Left ventricle myocardium inferior (tissue), 1 donor: ENCODE data around the gene ZNF785. TPM values are rescaled to one million over a fixed set of nuclear protein-coding genes. Genes with fewer than 3 reads are reported as not detected.

Experiments used
- DNase-seq: peaks from one replicate; pipeline ENCODE4 v3.0.0-alpha.2; 2020
- H3K27ac ChIP-seq: fragments of 200-600 bp; replicated peaks from 2 replicates; pipeline ENCODE4 v1.8.0; 2021
- H3K27me3 ChIP-seq: fragments of 200-600 bp; 2 replicates; pipeline ENCODE4 v1.8.0; 2021; ENCODE audit warnings: low read depth
- H3K36me3 ChIP-seq: fragments of 200-600 bp; 2 replicates; pipeline ENCODE4 v1.8.0; 2021
- H3K4me1 ChIP-seq: fragments of 200-600 bp; 2 replicates; pipeline ENCODE4 v1.8.0; 2021
- H3K4me3 ChIP-seq: fragments of 200-600 bp; 2 replicates; pipeline ENCODE4 v1.8.0; 2021; ENCODE audit warnings: mild to moderate bottlenecking, moderate library complexity
- H3K9me3 ChIP-seq: fragments of 200-600 bp; replicated peaks from 2 replicates; pipeline ENCODE4 v1.8.0; 2021
- CTCF ChIP-seq: fragments of 200-600 bp; IDR thresholded peaks from 2 replicates; pipeline ENCODE4 v1.8.0; 2021; ENCODE audit warnings: antibody characterized with exemption, mild to moderate bottlenecking, borderline replicate concordance
- intact Hi-C: fragments of 100-400 bp; cut with micrococcal nuclease; formaldehyde crosslinking; loops from one replicate; pipeline ENCODE4 v1.11.0; 2022
- total RNA-seq: library from RNA; stranded (reverse); fragmentation: NEBNext Ultra II Directional; extraction: Animal tissue kit (Norgen Biotek cat#: 25700); gene quantifications from one replicate; pipeline ENCODE4 v1.2.1, GENCODE V29; 2021
- donor health status: DM: no; HTN: yes; CAD: no; lungs with severe emphysema.

ZNF785 gene
- total RNA-seq, 1 donor from 2014 or later, result 7.1 TPM

DNA sequence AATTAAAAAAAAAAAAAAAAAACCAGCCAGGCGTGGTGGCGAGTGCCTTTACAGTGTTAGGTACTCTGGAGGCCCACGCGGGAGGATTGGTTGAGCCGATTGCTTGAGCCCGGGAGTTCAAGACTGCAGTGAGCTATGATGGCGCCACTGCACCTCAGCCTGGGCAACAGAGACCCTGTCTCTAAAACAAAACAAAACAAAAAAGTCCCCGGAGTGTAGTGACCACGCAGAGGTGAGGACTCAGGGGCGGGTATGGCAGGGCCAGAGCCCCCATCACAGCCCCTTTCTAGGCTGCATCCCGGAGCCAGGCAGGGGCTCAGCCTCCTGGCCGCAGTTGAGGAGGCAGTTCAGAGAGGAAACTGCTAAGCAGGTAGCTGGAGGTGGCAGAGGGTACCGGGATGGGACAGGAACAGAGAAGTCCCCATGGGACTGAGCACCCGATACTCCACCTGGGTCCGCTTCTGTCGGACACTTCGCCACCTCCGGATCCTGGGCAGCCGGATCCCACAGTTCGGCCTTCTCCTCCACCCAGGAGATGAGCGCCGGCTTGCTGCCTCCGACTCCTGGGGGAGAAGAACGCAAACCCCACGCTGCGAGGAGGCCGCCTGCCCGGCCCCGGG is 51.6 kb downstream of the ZNF785 start:
- peak overlapping the region; percentile 97 for H3K27ac ChIP-seq
- peak overlapping the region; percentile 93 for H3K4me3 ChIP-seq
- intact Hi-C loops, result no loop called here
- no peak for TF ChIP-seq CTCF
- H3K4me1 ChIP-seq, result peaks cover 35% of the 10 kb centered on the region
- H3K36me3 ChIP-seq, result peaks cover 20% of the 10 kb centered on the region
- H3K27me3 ChIP-seq, result no peaks in the 10 kb centered on the region
- no peak for DNase-seq
- H3K9me3 ChIP-seq, result no peaks in the 10 kb centered on the region

- Histone ChIP-seq H3K9me3 (no peaks in the 10 kb centered on the region), H3K4me1 (peaks cover 39% of the 10 kb centered on the region), H3K36me3 (peaks cover 20% of the 10 kb centered on the region), H3K27me3 (no peaks in the 10 kb centered on the region), H3K27ac (peak overlapping the region; percentile 97), H3K4me3 (peak overlapping the region; percentile 93)
- intact Hi-C loops, result no loop called here
- no peak for DNase-seq
- TF ChIP-seq CTCF, result no peak
These were observed 52.4 kb downstream of the ZNF785 start for GRCh38 chr16:30533146-30533522.

DNA sequence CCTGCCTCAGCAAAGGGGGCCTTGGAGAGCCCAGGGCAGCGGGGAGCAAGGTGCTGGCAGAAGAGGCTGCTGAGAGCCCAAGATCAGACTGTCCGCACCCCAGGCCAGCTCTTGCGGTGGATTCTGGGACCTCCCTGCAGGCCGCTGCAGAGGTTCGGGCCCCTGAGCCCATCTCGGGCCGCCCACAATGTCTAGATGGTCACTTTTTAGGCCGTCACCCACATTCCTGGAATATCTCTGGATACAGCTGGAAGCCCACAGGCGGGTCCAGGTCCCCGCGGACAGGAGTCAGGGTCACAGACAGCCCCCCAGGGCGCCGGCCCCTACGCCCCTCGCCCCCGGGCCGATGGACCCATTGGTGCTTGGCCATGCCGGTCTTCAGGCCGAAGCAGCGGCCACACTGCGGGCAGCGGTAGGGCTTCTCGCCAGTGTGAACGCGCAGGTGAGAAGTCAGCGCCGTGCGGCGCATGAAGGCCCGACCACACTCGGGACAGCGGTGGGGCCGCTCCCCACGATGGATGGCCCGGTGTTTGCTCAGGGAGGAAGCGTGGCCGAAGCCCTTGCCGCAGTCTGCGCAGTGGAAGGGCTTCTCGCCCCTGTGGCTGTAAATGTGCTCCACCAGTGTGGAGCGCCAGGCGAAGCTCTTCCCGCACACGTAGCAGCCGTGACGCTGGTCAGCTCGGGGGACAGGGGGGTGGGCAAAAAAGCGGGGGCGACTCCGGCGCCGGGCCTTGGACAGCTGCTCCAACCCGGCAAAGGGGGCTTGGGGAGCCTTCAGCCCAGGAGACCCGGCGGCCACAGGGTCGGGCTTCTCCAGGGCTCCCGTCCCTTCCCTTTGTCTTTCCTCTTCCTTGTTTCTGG is 53.0 kb downstream of the ZNF785 start:
- Histone ChIP-seq H3K27ac (no peak overlapping the region), H3K9me3 (no peaks in the 10 kb centered on the region), H3K4me1 (peaks cover 45% of the 10 kb centered on the region), H3K27me3 (no peaks in the 10 kb centered on the region), H3K36me3 (peaks cover 20% of the 10 kb centered on the region), H3K4me3 (peak overlapping the region; percentile 93)
- TF ChIP-seq CTCF, result no peak
- DNase-seq, result no peak
- intact Hi-C loops, result no loop called here

Other genes with a start within 250 kb of the ZNF785 start
- 29.8 TPM for gene CD2BP2, start 230.4 kb downstream of the ZNF785 start, total RNA-seq
- 23.3 TPM for gene TBC1D10B, start 215.2 kb downstream of the ZNF785 start, total RNA-seq
- gene MYL11, start 210.9 kb downstream of the ZNF785 start, total RNA-seq, result not detected
- gene SEPTIN1, start 203.1 kb downstream of the ZNF785 start, total RNA-seq, result 1.3 TPM
- 5.0 TPM for gene ZNF48, start 190.3 kb downstream of the ZNF785 start, total RNA-seq
- gene ZNF771, start 178.1 kb downstream of the ZNF785 start, total RNA-seq, result 8.1 TPM
- gene DCTPP1, start 155.7 kb downstream of the ZNF785 start, total RNA-seq, result 31.9 TPM
- 29.8 TPM for gene SEPHS2, start 139.8 kb downstream of the ZNF785 start, total RNA-seq
- gene ITGAL, start 113.0 kb downstream of the ZNF785 start, total RNA-seq, result 2.4 TPM
- 61.1 TPM for gene ZNF768, start 59.1 kb downstream of the ZNF785 start, total RNA-seq
- 8.9 TPM for gene ZNF747, start 50.8 kb downstream of the ZNF785 start, total RNA-seq
- 8.9 TPM for gene ZNF764, start 27.3 kb downstream of the ZNF785 start, total RNA-seq
- 10.8 TPM for gene ZNF688, start 14.0 kb downstream of the ZNF785 start, total RNA-seq
- 5.0 TPM for gene ZNF689, start 24.7 kb upstream of the ZNF785 start, total RNA-seq
- gene PRR14, start 65.3 kb upstream of the ZNF785 start, total RNA-seq, result 15.4 TPM
- 27.8 TPM for gene FBRS, start 72.7 kb upstream of the ZNF785 start, total RNA-seq
- gene SRCAP, start 113.5 kb upstream of the ZNF785 start, total RNA-seq, result 42.5 TPM
- 15.6 TPM for gene PHKG2, start 162.7 kb upstream of the ZNF785 start, total RNA-seq
- gene CFAP119, start 176.4 kb upstream of the ZNF785 start, total RNA-seq, result 0.69 TPM
- 35.6 TPM for gene RNF40, start 176.6 kb upstream of the ZNF785 start, total RNA-seq
- gene ZNF629, start 201.5 kb upstream of the ZNF785 start, total RNA-seq, result 21.1 TPM